GM21515 (cell line): ENCODE data around the gene PDE6C.

Experiments
- ATAC-seq: cut with Tn5 transposase; IDR thresholded peaks from one replicate; pipeline ENCODE4 v1.9.1; 2021; ENCODE audit not compliant: unreplicated experiment

PDE6C gene

DNA sequence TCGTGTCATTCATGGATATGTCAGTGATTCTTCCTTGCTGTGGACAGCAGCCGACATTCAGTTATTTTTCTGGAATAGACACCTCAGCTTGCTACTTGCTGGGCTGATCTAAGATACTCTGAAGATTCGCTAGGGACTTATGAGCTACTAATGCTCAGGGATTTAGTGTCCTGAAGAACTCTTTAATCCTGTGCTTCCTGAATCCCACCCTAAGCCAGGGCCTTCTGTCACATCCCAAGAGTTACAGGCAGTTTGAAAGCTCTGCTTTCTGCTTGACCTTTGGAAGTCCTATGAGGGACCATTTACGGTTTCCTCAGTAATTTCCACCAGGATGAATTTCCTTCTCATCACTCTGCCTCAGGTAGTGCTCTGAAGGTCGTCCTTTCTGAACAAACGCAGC lies at the start of gene PDE6C:
PDE6C (plus strand) TSS at position 227 of the 400 bp plus-strand sequence. CDS start 189 bp downstream, outside the sequence.
- ATAC-seq, result no peak

DNA sequence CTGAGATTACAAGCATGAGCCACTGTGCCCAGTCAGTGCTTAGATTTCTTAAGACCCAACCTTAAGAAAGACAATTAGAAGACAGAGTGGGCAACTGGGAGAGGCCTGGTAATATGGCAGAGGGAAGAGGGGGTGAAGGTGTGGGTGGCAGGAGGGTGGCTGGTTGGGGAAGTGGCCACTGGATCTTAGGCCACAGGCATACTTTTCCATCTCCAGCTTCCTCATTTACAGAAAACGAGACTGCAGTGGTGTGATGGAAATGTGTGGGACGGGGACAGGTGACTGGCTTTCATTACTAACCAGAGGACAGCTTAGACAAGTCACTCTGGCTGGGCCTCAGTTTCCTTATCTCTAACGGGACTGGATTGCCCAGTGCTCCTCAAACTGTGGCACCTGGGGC lies 46.9 kb upstream of the PDE6C start:
- ATAC-seq, result no peak

DNA sequence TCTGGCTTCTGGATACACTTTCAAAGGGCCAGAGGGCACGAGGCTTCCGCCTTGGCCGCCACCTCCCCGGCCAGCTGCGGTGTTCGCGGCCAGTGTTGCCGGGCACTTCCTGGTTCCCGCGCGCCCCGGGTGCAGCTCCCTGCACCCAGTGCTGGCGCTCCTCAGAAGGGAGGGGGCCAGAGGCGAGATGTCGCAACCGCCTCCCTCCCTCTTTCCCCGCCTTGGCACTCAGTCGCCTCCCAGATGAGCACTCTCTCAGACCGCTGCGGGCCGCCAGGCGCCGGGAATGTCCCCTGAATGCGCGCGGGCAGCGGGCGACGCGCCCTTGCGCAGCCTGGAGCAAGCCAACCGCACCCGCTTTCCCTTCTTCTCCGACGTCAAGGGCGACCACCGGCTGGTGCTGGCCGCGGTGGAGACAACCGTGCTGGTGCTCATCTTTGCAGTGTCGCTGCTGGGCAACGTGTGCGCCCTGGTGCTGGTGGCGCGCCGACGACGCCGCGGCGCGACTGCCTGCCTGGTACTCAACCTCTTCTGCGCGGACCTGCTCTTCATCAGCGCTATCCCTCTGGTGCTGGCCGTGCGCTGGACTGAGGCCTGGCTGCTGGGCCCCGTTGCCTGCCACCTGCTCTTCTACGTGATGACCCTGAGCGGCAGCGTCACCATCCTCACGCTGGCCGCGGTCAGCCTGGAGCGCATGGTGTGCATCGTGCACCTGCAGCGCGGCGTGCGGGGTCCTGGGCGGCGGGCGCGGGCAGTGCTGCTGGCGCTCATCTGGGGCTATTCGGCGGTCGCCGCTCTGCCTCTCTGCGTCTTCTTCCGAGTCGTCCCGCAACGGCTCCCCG lies 45.7 kb upstream of the PDE6C start, which contains the start of gene FFAR4:
FFAR4 (plus strand) TSS at position 231 of the 842 bp plus-strand sequence; CDS start at position 287, 56 bp downstream.
- no peak for ATAC-seq

DNA sequence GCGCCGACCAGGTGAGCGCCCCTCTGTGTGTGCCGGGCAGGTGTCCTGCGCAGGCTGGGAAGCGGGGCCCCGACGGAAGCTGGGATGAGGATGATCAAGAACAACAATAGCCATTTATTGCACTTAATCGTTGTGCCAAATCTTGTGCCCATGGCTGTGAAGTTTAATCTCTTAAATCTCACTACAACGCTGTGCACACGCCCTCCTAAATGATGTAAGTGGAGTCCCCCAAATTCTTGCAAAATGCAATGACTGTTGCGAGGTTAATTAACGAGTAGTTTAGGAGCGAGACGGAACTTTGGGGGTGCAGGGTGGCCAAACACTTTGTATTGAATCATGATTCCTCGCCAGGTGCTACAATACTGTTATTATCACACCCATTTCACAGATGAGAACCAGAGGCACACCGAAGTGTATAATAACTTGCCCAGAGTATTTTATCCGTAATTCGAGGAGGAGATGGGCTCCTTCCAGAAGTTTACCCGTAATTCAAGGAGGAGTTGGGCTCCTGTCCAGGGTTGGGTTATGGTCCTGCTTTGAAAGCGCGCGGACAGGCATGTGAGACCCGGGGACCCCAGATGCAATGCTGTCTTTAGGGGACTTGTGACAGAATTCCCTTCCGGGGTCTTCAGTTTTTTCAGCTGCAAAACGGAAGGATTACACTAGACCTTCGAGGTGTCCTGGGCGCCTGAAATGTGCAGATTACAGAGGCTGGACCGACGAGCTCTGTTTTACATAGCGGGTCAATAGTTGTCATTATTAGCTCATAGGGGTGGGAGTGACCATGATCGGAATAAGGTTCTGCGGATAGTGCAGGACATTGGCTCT lies 44.8 kb upstream of the PDE6C start:
- no peak for ATAC-seq

DNA sequence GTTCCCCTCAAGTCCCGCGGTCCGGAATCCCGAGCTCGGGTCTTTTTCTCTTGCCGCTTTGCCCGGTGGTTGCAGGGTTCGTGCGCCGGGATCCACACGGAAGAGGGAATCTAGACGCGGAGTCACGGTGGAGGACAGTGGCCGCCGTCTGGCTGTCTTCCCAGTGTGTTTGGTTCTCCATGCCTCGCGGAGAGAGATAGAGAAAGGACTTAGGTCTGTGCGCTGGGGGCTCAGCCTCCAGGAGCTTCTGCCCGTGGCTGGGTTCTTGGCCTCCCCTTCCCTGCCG lies 44.3 kb upstream of the PDE6C start:
- no peak for ATAC-seq

DNA sequence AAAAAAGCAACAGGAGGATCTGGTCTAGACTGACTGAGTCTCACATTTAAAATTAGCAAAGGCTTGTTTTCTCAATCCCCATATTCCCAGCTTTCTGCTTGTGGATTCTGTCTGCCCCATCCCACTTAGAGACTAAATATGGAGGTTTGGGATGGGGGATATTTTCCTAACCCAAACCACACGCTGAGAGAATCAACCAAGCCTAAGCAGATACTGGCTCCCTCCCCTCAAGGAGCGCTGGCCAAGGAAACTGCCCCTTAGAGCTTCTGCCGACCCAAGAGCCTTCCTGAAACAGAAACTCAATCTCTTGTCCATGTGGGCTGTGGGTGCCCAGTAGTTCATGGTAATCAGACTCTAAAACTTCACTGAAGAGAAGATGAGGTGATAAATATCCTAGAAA lies 42.0 kb upstream of the PDE6C start:
- ATAC-seq, result no peak

DNA sequence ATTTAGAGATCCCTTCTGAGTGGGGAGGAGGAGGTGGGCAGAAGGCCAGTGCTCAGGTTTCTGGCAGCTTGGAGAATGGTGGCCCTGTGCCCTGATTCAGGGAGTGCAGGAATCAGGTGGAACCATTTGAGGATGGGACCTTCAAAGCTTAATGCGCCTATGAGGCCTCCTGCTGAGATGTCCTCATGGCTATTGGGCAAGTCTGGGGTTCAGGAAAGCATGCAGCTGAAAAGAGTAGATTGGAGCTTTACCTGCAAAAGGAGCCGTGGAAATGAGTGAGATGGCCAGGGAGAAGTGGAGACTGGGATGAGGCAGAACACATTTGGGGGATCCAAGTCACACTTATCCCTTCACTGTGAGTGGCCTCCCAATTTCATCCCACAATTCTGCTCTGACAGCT lies 39.7 kb upstream of the PDE6C start:
- no peak for ATAC-seq

DNA sequence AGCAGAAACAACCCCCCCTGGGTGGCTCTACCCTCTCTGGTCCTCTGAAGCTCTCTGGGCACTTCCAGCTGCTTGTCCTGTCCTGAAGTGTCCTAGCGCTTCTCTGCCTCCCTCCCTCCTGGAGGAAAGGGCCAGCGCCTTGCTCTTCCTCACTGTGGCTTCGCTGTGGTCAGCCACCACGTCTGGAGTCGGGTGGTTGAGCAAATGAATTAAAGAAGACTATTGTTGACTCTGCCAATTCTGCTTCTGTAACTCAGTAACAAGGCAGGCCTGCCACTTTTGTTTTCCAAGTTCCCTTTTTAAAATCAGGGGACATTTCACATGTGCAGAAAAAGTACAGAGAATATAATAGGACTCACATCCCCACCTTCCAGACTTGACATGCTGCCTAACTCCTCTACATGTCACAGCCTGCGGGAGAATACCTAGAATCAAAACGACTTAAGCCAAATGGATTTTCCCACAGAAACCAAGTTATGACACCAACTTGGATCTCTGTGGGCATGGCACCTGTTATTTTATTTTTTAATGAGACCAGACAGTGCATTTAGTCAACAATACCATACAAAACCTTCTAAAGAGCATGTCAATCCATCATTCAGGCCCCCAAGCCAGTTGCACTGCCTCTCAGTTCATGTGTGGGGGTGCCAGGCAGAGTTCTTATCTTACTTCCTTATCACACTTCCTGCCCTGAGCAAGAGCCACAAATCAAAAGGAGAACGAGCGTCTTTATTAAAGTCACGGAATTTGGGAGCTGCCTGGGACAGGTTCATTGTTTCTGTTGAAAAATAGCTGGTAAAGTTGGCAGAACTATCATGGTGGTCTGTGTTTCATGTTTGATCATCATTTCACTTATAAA lies 39.1 kb upstream of the PDE6C start:
- ATAC-seq, result no peak

DNA sequence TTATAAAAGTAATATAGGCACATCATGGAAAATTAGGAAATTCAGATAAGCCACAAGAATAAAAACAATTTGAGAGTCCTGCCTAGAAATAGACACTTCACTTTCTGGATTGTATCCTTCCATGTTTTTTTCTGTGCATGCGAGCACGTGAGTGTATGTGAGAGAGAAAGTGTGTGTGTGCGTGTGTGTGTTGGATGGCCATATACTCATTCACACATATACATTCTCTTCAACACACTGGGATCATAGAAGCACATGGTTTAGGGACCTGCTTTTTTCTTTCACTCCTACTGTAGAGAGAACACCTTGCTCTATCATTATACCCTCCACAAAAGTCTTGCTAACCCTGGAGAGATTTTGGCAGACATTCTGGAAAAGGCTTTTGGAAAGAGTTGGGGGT lies 38.4 kb upstream of the PDE6C start:
- ATAC-seq, result no peak

DNA sequence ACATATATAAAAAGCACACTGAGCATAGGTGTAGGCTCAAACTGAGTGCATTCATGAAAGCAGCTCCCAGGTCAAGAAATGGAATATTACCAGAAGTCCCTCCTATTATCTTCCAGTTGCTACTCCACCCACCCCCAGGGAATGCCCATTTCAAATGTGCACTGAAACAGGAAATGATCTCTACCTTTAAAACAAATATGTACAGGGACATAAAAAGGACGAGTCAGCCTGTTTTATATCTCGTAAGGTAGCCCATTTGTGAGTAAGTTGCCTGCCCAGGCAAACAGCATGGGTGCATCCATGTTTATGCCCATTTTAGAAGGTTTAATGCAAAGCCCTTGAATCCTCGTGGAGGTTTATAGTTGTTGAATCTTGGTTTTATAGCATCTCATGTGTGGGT lies 35.4 kb upstream of the PDE6C start:
- ATAC-seq, result no peak

DNA sequence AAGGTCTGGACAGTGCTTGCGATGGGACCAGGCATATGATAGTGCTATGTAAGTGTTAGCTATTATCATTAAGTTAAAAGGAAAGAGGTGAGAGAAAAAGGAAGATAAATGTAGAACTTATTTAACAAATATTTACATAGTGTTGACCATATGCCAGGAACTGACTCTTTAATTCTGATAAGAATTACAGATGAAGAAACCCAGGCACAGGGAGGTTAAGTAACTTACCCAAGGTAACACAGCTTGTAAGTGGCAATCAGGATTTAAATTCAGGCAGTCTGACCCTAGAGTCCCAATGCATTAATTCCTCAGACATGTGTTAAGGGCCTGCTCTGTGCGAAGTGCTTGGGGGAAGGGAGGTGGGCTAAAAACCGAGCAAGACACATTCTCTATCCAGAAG lies 34.8 kb upstream of the PDE6C start:
- no peak for ATAC-seq

DNA sequence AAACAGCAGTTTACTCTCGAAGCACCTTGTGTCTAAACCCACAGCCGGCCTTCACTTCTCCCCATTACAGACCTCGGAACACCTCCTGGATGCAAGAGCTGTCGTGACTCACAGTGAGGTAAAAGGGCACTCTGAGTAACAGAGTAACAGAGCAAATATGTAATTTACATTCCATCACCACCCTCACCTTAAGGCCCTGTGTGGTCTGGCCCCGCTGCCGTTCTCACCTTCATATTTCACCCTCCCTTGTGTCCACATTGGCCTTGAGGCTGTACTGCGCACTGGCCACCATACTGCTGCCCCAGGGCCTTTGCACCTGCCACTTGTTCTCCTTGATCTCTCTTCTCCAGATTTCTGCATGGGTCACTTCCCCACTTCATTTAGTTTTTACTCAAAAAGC lies 33.2 kb upstream of the PDE6C start:
- no peak for ATAC-seq

DNA sequence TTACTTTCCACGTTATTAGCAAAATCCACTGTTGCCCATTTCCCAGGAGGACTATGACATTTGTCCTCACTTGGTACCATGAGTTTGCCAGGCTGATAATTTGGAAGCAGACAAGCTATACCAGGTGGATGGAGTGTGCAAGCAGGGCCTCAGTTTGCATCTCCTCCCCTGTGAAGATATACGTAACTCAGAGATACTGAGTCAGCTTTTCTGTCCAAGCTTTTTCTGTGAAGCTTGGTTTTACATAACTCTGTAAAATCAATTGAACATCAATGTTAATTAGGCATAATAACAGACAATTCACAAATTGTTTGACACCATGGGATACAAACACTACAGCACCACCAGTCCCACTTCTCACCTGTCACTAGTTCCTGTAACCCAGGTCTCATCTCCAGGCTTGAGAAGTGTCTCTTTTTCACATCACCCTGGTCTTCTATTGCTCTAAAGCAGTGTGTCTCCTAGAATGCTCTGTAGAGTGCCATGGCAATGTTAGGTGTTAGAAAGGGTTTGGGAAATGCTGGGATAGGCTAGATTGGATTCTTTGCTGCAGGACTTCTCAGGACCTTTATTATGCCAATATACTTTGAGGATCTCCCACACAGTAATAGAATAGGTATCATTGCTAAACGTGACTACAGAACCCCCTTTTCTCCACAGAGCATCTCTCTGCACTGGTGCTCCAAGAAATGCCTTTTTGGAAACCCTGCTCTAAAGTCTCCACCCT lies 32.2 kb upstream of the PDE6C start:
- no peak for ATAC-seq

DNA sequence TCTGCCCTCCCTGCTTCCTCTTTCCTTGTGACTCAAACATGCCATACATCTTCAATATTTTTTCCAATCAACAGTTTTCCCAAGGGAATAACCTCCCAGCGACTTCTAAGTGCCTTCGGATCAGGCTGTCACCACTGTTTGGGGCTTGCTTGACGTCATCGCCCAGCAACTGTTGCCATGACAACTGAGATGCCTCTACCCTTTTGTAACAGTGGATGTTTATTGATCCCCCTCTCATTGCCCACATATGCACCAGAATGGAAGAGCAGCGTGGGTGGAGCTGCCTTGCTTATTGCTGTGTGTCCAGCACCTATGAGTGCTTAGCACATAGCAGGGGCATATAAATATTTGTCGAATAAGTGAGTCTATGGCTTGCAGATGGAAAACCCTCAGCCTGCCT lies 31.5 kb upstream of the PDE6C start:
- ATAC-seq, result no peak

DNA sequence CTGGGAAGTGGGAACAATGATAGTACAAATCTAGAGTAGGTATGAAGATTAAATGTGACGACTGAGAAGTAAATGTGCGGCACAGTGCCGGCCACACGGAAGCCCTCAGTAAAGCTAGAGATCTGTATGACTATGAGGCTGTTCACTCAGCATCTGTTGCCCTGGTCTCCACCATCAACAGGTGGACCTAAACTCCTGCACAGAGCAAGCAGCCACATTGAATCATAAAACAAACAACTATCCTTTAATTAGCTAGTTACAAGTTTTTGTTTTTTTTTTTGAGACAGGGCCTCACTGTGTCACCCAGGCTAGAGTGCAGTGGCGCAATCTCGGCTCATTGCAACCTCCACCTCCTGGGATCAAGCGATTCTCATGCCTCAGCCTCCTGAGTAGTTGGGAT lies 27.9 kb upstream of the PDE6C start:
- no peak for ATAC-seq

DNA sequence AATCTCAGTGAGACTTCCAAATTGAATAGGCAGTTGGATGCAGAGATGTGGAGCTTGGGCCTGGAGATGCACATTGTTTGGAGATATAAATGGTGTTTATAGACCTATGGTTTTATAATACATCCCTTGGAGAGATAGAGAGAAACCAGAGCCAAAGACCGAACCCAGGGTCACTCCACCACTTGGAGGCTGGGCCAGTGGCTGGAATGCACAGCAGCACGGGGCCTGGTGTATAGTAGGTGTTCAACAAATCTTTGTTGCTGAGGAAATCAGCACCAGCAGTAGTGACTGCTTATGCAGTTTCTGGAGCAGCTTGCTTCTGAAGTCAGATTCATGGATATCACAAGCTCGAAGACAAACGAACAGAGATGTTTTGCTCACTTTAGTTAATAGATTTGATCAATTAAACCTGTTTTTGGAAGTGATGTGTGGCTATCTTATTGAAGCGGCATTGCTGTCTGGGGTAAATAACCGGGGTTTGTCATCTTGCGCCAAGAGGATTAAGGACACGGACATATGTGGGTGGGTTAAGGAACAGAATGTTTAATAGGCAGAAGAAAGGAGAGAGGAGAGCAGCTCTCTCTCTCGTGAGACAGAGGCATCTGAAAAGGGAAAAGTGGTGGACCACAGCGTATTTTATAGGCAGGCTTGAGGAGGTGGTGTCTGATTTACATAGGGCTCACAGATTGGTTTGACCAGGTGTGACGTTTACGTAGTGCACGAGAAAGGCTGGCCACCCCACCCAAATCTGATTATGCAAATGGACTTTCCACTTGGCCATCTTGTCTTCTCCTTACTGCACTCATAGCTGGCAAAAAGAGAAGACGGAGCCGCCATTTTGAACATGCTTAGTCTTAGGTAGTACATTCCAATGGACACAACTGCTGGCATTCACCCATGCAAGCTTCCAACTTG lies 22.4 kb upstream of the PDE6C start:
- ATAC-seq, result no peak

DNA sequence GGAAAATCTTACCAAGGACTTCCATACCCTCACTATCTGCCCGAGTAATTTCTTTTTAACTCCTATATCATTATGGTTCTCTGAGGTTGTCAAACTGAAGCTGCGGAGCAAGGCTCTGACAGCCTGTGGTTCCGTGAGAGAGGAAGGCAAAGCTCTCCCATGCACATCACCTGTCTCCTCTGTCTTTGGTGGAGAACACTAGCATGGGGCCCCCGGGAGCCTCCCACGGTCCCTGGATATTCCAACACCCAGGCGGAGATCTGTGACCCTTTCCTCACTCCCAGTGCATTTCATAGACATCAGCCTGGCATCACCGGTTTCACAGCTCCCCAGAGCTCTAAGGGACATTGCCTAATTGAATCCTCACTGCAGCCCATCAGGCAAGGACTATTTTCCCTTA lies 21.7 kb upstream of the PDE6C start:
- ATAC-seq, result no peak

DNA sequence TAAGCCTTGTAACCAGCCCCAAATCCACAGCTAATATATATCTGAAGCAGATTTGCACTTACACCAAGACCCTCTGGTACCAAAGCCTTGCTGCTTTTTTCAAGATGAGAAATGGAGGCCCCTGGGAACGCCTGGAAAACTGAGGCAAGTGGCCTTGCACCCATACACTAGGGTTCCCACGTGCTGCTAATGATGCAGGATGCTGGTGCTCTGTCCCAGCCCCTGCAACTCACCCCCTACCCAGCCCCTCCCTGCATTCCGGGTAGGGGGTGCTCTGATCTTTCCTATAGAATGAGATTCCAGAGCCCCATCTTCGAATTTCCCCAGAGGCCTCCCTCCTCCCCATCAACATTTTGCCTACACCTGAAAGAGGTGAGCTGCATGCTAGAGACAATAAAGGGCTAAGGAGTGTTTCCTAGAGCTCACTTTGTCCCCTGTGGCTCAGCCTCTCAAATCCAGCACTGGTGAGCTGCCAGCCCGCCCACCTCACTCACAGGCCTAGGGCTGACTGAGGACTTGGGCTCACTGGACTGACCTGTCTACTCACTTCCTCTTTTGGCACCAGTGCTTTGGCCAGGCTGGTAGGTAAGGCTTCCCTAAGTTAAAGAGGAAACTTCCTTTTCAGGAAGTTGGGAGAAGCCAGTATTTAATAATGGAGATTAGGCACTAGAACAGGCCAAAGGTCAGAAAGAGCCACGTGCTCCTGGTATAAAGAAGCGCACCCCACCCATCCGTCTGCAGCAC lies 21.1 kb upstream of the PDE6C start:
- no peak for ATAC-seq

DNA sequence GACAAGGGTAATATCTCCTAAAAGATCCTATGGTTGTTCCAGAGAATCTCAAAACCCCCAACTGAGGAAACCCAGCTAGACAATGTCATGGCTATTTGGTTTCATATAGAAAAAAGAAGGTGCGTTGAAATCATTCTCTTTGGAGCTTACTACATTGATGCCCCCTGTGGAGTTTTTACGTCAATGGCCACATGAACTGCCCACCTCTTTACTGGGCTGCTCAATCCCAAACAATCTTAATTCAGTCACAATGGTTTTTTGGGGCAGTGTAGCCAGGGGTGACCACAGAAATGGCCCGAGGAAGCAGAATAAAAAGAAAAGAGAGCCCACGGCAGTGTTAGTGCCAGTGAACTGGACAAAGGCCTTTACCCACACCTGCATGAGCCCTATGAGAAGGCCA lies 19.1 kb upstream of the PDE6C start:
- ATAC-seq, result no peak
